Endothelial cell (in vitro differentiated cells): ENCODE results near the gene CFAP77. TPM values are rescaled to one million over a fixed set of nuclear protein-coding genes. Genes with fewer than 3 reads are reported as not detected.

Experiments used
- DNase-seq: peaks from one replicate; pipeline ENCODE4 v3.0.0; 2021; ENCODE audit warnings: low spot score
- H3K27ac Mint-ChIP-seq: one replicate; pipeline ENCODE4 v1.8.0; 2021; ENCODE audit warnings: mixed read lengths, inconsistent platforms; ENCODE audit not compliant: unreplicated experiment
- H3K27me3 Mint-ChIP-seq: one replicate; pipeline ENCODE4 v1.8.0; 2021; ENCODE audit warnings: mild to moderate bottlenecking, moderate library complexity, mixed read lengths, inconsistent platforms; ENCODE audit not compliant: unreplicated experiment
- H3K36me3 Mint-ChIP-seq: one replicate; pipeline ENCODE4 v1.8.0; 2021; ENCODE audit warnings: mild to moderate bottlenecking, low read depth, mixed read lengths, inconsistent platforms; ENCODE audit not compliant: unreplicated experiment
- H3K4me1 Mint-ChIP-seq: one replicate; pipeline ENCODE4 v1.8.0; 2021; ENCODE audit warnings: mild to moderate bottlenecking, mixed read lengths, inconsistent platforms; ENCODE audit not compliant: unreplicated experiment
- H3K4me3 Mint-ChIP-seq: one replicate; pipeline ENCODE4 v1.8.0; 2021; ENCODE audit warnings: mild to moderate bottlenecking, mixed read lengths, inconsistent platforms; ENCODE audit not compliant: unreplicated experiment
- H3K9me3 Mint-ChIP-seq: one replicate; pipeline ENCODE4 v1.8.0; 2021; ENCODE audit warnings: mixed read lengths, inconsistent platforms; ENCODE audit not compliant: unreplicated experiment
- CTCF ChIP-seq: fragments of 200-600 bp; sonication (generic); IDR thresholded peaks from one replicate; pipeline ENCODE4 v1.5.0; 2021; ENCODE audit warnings: antibody characterized with exemption; ENCODE audit not compliant: unreplicated experiment
- total RNA-seq: library from RNA; stranded (reverse); fragmentation: NEBNext Ultra II Directional; extraction: Animal tissue kit (Norgen Biotek cat#: 25700); gene quantifications from one replicate; pipeline ENCODE4 v1.2.1, GENCODE V29; 2021; ENCODE audit not compliant: unreplicated experiment

The CFAP77 gene
- total RNA-seq, 1 donor from 2014 or later, result 3.7 TPM

- Mint-ChIP-seq H3K4me3 (no peak overlapping the region), H3K9me3 (no peaks in the 10 kb centered on the region), H3K4me1 (peaks cover 2% of the 10 kb centered on the region), H3K27ac (no peak overlapping the region), H3K27me3 (peaks cover 7% of the 10 kb centered on the region), H3K36me3 (no peaks in the 10 kb centered on the region)
- no peak for TF ChIP-seq CTCF
- no peak for DNase-seq
These were observed 162.0 kb downstream of the CFAP77 start for GRCh38 chr9:132571806-132572600.

- DNase-seq, result no peak
- Mint-ChIP-seq H3K4me3 (no peak overlapping the region), H3K27ac (no peak overlapping the region), H3K4me1 (peaks cover 2% of the 10 kb centered on the region), H3K9me3 (no peaks in the 10 kb centered on the region), H3K36me3 (no peaks in the 10 kb centered on the region), H3K27me3 (peaks cover 7% of the 10 kb centered on the region)
- TF ChIP-seq CTCF, result no peak
These were observed 162.9 kb downstream of the CFAP77 start for GRCh38 chr9:132572921-132573320.

GRCh38 chr9:132575005-132575609, 165.1 kb downstream of the CFAP77 start:
- H3K4me3 Mint-ChIP-seq, result no peak overlapping the region
- TF ChIP-seq CTCF, result peak; percentile 57
- H3K4me1 Mint-ChIP-seq, result peaks cover 2% of the 10 kb centered on the region
- peak; percentile 88 for DNase-seq
- H3K27me3 Mint-ChIP-seq, result peaks cover 13% of the 10 kb centered on the region
- no peaks in the 10 kb centered on the region for H3K9me3 Mint-ChIP-seq
- H3K27ac Mint-ChIP-seq, result no peak overlapping the region
- no peaks in the 10 kb centered on the region for H3K36me3 Mint-ChIP-seq

- Mint-ChIP-seq H3K4me1 (peaks cover 2% of the 10 kb centered on the region), H3K4me3 (no peak overlapping the region), H3K27ac (no peak overlapping the region), H3K27me3 (peaks cover 13% of the 10 kb centered on the region), H3K36me3 (no peaks in the 10 kb centered on the region), H3K9me3 (no peaks in the 10 kb centered on the region)
- DNase-seq, result no peak
- no peak for TF ChIP-seq CTCF
These were observed 165.8 kb downstream of the CFAP77 start for GRCh38 chr9:132575811-132576210.

GRCh38 chr9:132577119-132577518, 167.1 kb downstream of the CFAP77 start:
- Mint-ChIP-seq H3K4me3 (no peak overlapping the region), H3K27ac (no peak overlapping the region), H3K27me3 (peaks cover 18% of the 10 kb centered on the region), H3K9me3 (no peaks in the 10 kb centered on the region), H3K4me1 (peaks cover 12% of the 10 kb centered on the region), H3K36me3 (no peaks in the 10 kb centered on the region)
- no peak for TF ChIP-seq CTCF
- no peak for DNase-seq
